HUDEP-2 (cell line): ENCODE results near the gene ISM1.

Source experiments
- DNase-seq, 76 experiments: peaks; one replicate each; lab custom pipeline; 2025; ENCODE audit not compliant: unreplicated experiment in 76 of 76; lab: John Stamatoyannopoulos, UW

Gene ISM1

DNA sequence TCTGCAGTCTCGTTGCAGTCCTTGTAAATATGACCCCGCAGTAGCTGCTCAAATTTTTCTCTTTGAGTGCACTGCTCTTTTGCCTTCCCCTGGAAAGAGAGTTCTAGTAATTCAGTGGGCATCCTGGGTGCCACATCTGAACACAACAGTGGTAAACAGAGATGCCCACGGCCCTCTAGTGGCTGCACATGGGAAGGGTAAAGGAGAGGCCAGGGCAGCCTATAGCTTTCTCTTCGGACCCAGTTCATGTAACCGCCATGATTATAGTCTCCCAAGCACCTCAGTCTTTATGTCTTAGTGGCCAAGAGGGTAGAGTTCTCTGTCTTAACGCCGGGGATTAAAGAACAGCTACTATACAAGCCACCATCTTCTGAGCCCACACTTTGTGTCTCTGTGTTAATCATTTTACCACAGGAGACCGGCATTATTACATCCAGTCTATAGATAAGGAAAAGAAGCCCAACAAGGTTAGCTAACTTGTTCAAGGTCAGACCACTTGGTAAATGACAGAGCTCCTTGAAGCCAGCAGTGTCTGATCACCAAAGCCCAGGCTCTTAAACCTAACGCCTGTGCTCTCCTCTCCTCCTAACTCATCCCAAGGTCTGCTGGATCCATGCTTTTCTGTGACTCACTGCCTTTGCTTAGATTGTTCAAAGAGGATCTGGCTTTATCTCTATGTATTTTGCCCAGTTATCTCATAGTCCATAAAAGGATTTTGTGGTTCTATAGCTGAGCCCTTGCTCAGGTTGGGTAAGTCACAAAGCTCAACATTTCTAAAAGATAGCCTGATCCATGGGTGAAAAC, 81.8 kb downstream of the ISM1 start:
- peak in 29 of 76 experiments; percentile 1 to 30 (median 13) for DNase-seq

- no peak for DNase-seq
These were observed 84.2 kb downstream of the ISM1 start for GRCh38 chr20:13305284-13305683.

DNA sequence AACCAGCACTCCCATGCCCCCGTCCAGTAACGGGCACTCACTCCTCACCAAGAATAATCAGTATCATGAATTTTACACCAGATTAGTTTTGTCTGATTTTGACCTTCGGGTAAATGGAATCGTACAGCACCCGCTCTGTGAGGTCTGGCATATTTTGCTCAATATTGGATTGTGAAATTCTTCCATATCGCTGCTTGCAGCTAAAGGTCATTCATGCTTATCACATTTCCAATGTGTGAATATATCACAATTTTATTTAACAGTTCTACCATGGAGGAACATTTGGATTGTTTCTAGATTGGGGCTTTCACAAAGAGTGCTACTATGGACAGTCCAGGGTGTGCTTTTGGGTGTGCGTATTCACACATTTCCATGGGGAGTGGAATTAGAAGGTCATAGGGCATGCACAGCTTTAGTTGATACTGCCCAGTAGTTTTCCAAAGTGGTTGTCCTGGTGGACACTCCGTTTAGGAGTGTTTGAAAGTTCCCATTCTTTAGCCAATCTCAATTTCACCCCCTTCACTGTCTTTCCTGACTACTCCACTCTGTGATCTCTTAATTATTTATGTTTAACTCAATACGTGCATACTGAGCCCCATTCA, 86.6 kb downstream of the ISM1 start:
- DNase-seq = no peak

DNA sequence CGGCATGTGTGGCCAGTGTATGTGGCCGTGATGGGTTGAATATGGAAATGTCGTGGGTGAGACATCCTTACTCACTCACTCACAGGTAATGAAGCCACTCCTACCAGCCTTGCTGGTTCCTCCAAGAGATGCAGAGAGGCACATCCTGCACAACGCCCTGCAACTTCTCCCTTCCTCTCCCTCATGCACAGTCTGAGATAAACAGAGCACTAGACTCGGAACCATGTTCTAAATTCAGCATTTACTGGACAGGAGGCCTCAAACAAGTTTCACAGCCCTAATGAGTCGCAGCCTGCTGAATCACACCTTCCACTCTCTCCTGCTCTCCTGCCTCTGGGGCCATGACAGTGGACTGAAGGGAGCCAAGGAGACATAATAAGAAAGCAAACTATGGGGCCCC, 91.2 kb downstream of the ISM1 start:
- DNase-seq = no peak

DNA sequence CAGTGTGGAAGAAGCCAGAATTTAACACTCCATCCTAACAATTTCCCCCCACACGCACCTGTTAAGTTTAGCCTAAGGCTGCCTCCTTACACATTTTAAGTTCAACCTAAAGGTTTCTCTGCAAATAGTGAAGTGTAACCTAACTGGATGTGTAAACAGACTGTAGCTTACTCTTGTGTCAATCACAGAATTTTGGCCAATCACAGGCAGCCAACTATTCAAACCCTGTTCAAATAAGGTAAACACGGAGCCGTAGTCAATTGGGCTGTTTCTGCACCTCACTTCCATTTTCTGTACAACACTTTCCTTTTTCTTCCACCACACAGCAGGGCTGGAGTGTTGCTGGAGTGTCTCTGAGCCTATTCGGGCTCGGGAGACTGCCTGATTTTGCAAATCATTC, 92.1 kb downstream of the ISM1 start:
- no peak for DNase-seq

- DNase-seq = no peak
These were observed 96.4 kb downstream of the ISM1 start for GRCh38 chr20:13317439-13317838.

DNA sequence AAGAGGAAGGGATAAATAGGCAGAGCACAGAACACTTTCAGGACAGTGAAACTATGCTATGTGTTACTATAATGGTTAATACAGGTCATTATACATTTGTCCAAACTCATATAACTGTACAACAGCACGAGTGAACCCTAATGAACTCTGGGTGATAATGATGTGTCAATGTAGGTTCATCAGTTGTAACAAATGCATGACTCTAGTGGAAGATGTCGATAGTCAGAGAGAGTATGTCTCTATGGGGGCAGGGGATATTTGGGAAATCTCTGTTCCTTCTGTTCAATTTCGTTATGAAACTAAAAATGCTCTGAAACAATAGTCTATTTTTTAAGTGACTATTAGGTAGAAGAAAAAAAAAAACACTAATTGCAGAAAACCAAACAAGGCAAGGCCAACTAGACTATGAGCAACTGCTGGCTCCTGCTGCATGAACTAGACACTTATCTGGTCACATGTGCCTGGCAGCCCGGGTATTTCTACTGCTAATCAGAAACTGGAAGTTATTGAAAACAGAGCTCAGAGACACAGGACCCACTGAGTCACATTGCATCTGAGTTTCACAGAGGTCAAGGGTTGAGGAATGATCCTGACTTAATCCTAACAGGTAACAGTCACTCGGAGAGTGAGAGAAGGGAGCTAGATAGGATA, 97.9 kb downstream of the ISM1 start:
- no peak for DNase-seq

DNA sequence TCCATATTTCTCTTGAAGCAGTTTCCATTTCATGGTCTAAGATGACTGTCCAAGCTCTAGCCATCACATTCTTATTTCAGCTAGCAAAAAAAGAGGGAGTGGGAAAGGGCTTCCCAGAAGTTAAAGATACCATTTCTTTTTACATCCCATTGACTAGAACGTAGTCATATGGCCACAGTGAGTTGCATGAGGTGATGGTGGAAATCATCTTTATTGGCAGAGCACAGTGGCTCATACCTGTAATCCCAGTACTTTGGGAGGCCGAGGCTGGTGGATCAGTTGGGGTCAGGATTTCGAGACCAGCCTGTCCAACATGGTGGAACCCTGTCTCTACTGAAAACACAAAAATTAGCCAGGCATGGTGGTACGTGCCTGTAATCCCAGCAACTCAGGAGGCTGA, 99.6 kb downstream of the ISM1 start:
- no peak for DNase-seq

DNA sequence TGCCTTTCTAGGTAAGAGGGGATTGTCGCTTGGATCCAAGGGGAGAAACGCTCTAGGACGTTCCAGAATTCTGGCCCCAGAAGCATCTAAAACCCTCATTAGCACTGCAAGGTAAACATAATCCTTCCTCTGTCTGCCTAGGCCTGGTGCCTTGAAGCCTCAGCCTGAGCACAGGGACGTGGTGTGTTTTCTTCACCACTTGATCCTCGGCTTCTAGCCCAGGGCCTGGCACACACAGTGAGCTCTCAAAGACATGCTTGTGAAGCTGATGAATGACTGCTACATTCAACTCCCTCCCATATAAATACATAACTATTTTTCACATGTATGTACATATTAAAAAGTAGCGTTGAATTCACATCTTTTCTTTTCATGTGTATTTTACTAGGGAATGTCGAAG, 100.3 kb downstream of the ISM1 start:
- no peak for DNase-seq

DNA sequence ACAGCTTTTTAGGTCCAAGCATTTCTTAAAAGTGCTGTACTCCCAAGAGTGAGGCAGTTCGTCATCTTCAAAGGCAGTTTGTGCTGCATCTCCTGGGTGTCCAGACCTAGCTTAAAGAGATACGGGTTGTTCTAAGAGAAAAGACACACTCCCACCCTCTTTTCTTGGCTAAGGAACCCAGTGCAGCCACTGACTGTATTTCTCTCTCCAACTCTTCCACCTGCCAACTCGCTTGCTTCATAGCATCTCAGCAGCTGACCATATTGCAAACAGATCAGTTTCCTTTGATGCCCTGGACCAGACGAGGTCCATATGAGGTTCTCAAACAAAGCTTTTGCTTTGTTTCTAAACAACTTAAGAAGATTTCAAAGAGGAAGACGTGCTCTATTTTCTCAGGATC, 101.1 kb downstream of the ISM1 start:
- no peak for DNase-seq

GRCh38 chr20:13322621-13323020, 101.5 kb downstream of the ISM1 start:
- no peak for DNase-seq

DNA sequence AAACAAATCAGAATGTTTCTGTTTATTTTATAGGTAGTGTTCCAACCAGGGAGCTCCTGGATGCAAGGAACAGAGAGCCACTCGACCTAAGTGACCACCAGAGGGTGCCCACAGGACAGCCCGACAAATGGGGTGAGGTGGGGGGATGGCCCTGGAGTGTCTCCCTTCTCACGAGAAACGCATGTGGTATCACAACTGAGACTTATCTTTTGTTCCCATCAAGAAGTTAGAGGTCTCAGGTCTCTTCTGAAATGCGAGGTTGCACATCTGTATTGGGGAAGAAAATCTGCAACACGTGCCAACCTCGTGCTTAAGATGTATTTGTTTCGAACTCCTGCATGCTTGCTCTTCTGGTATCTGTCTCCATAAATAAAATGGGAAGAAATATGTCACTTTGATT, 104.0 kb downstream of the ISM1 start:
- DNase-seq = peak in 7 of 76 experiments; percentile 1 to 34 (median 12)

GRCh38 chr20:13325796-13326340, 104.8 kb downstream of the ISM1 start:
- DNase-seq = no peak

DNA sequence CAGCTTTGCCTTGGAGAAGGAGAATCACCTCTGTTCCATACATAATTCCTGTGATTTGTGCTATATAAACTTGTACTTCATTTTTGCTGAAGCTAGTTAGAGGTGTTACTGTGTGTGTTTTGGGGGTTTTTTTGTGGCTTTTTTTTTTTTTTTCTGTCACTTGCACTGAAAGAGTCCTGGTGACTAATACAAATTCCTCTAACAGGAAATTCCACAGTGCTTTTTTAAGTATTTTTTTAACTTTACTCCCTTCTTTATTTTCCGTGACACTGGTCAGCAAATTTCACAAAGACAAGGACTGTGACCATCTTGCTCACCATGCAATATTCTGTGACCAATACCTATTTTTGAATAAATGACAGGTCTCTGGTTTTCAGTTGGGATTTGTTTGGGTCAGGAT, 110.5 kb downstream of the ISM1 start:
- no peak for DNase-seq

GRCh38 chr20:13333036-13333435, 112.0 kb downstream of the ISM1 start:
- no peak for DNase-seq

DNA sequence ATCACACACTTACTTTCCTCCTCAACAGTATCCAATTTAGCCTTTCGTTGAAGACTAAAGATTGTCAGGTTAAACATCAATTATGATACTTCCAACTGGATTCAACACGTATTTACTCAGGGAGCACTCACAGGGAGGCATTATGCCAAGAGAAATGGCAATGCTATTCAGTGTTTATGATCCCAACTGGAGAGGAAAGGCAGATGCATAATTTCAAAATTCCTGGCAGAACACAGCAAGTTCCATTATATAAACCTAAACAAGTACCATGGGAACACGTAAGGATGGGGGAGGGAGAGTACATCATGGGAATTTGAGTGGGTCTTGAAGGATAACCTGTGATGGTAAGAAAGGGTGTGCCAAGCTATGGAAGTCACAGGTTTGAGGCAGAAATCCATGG, 112.7 kb downstream of the ISM1 start:
- DNase-seq = no peak

GRCh38 chr20:13336308-13337089, 115.4 kb downstream of the ISM1 start:
- DNase-seq = peak in 9 of 76 experiments; percentile 3 to 27 (median 8)

DNA sequence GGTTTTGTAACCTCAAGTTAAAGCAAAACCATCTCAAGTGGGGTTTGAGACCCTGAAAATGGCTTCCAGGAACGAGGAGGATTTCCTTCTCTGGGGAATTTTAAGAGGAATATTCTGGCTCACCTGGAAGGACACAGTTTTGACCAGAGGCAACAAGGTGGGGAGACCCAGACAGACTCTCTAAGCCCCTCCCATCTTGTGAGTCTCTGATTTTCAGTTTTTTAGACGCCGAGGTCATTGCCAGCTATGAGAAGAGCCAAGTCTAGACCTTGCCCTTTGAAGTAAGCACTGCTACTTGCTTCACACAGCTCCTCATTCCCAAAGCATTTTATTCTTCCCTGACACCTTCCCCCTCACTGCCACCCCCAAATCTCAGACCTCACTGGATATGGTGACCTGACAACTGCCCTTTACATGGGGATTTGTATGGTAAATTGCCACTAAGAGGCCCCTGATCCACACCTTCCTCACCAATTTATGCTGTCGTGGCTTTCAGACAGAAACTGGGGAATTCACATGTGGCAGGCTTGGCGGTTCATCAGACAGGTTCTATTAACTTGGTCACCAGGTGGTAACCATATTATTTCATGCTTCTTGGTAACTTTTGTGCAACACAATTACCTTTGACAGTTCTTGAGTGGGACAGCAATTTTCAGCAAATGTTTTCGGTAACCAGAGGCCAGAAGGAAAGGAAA, 116.2 kb downstream of the ISM1 start:
- no peak for DNase-seq

- no peak for DNase-seq
These were observed 117.1 kb downstream of the ISM1 start for GRCh38 chr20:13338097-13338661.

DNA sequence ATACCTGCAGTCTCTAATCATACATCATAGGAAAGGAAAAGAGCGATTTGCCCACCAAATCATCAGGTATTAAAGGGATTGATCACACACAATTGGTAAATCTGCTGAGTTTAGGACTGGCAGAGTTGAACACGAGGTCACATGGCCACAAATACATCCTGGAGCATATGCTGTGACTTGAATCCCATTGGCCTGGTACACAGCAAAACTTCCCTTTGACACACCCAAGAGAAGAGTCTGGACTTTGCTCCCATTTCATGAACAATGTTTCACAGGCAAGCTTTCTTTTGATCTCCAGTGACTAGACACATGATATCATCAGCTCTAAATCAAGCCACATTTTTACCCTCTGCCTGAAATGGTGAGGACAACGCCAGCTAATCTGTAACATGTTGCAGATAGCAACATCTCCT, 117.9 kb downstream of the ISM1 start:
- no peak for DNase-seq
